ENCODE data around the gene PERM1. TPM values are rescaled to one million over a fixed set of nuclear protein-coding genes. Genes with fewer than 3 reads are reported as not detected.

Gene PERM1
- total RNA-seq, 2 donors from 2014 or later = not detected

GRCh38 chr1:942864-943533, 38.9 kb downstream of the PERM1 start:
- H3K36me3 Mint-ChIP-seq = no peaks in the 10 kb centered on the region
- DNase-seq (ENCODE audit: low spot score) (no peak), ATAC-seq (no peak)
- H3K27me3 Mint-ChIP-seq = peaks cover 0 to 6% of the 10 kb centered on the region in 2 donors
- peaks cover 0 to 2% of the 10 kb centered on the region in 2 donors for H3K4me1 Mint-ChIP-seq (ENCODE audit: low read depth in 2 of 2)
- H3K4me3 Mint-ChIP-seq = no peak overlapping the region
- no peak overlapping the region for H3K27ac Mint-ChIP-seq
- H3K9me3 Mint-ChIP-seq = no peaks in the 10 kb centered on the region

- Mint-ChIP-seq H3K27ac (no peak overlapping the region), H3K4me1 (ENCODE audit: low read depth in 2 of 2) (peaks cover 0 to 2% of the 10 kb centered on the region in 2 donors), H3K36me3 (no peaks in the 10 kb centered on the region), H3K27me3 (peaks cover 0 to 10% of the 10 kb centered on the region in 2 donors), H3K4me3 (no peak overlapping the region), H3K9me3 (no peaks in the 10 kb centered on the region)
- ATAC-seq = no peak
- no peak for DNase-seq (ENCODE audit: low spot score)
Measured at GRCh38 chr1:942411-942821, 39.5 kb downstream of the PERM1 start.

GRCh38 chr1:941588-942383, 40.1 kb downstream of the PERM1 start:
- peak; percentile 14 to 17 for ATAC-seq
- Mint-ChIP-seq H3K9me3 (no peaks in the 10 kb centered on the region), H3K4me1 (ENCODE audit: low read depth in 2 of 2) (peaks cover 0 to 2% of the 10 kb centered on the region in 2 donors), H3K27me3 (peaks cover 0 to 10% of the 10 kb centered on the region in 2 donors), H3K27ac (no peak overlapping the region), H3K4me3 (peak overlapping the region; percentile 52), H3K36me3 (no peaks in the 10 kb centered on the region)
- DNase-seq (ENCODE audit: low spot score) = no peak

GRCh38 chr1:941015-941587, 40.8 kb downstream of the PERM1 start:
- Mint-ChIP-seq H3K4me1 (ENCODE audit: low read depth in 2 of 2) (peaks cover 0 to 2% of the 10 kb centered on the region in 2 donors), H3K4me3 (peak overlapping the region; percentile 52), H3K9me3 (no peaks in the 10 kb centered on the region), H3K27me3 (peaks cover 0 to 10% of the 10 kb centered on the region in 2 donors), H3K36me3 (no peaks in the 10 kb centered on the region), H3K27ac (no peak overlapping the region)
- ATAC-seq = peak in 1 of 2 donors; percentile 1
- no peak for DNase-seq (ENCODE audit: low spot score)

- Mint-ChIP-seq H3K4me3 (peak overlapping the region; percentile 27), H3K4me1 (ENCODE audit: low read depth in 2 of 2) (peaks cover 0 to 2% of the 10 kb centered on the region in 2 donors), H3K27ac (no peak overlapping the region), H3K27me3 (peaks cover 0 to 10% of the 10 kb centered on the region in 2 donors), H3K36me3 (no peaks in the 10 kb centered on the region), H3K9me3 (no peaks in the 10 kb centered on the region)
- no peak for DNase-seq (ENCODE audit: low spot score)
- peak; percentile 2 to 11 for ATAC-seq
Measured at GRCh38 chr1:940107-941014, 41.5 kb downstream of the PERM1 start.

- DNase-seq (ENCODE audit: low spot score) (no peak), ATAC-seq (no peak)
- no peak overlapping the region for H3K4me3 Mint-ChIP-seq
- H3K27me3 Mint-ChIP-seq = peaks cover 7 to 14% of the 10 kb centered on the region in 2 donors
- H3K36me3 Mint-ChIP-seq = no peaks in the 10 kb centered on the region
- no peaks in the 10 kb centered on the region for H3K9me3 Mint-ChIP-seq
- peaks cover 0 to 2% of the 10 kb centered on the region in 2 donors for H3K4me1 Mint-ChIP-seq (ENCODE audit: low read depth in 2 of 2)
- no peak overlapping the region for H3K27ac Mint-ChIP-seq
Measured at GRCh38 chr1:939511-940106, 42.3 kb downstream of the PERM1 start.

GRCh38 chr1:938711-939489, 43.0 kb downstream of the PERM1 start:
- DNase-seq (ENCODE audit: low spot score) = no peak
- H3K36me3 Mint-ChIP-seq = no peaks in the 10 kb centered on the region
- H3K27me3 Mint-ChIP-seq = peaks cover 8 to 14% of the 10 kb centered on the region in 2 donors
- H3K4me1 Mint-ChIP-seq (ENCODE audit: low read depth in 2 of 2) = peaks cover 0 to 2% of the 10 kb centered on the region in 2 donors
- no peaks in the 10 kb centered on the region for H3K9me3 Mint-ChIP-seq
- H3K27ac Mint-ChIP-seq = no peak overlapping the region
- ATAC-seq = no peak
- H3K4me3 Mint-ChIP-seq = no peak overlapping the region

GRCh38 chr1:938088-938683, 43.7 kb downstream of the PERM1 start:
- no peak overlapping the region for H3K27ac Mint-ChIP-seq
- H3K27me3 Mint-ChIP-seq = peaks cover 8 to 14% of the 10 kb centered on the region in 2 donors

GRCh38 chr1:937521-937920, 44.4 kb downstream of the PERM1 start:
- DNase-seq (ENCODE audit: low spot score) (no peak), ATAC-seq (no peak)
- Mint-ChIP-seq H3K4me3 (no peak overlapping the region), H3K27me3 (peaks cover 8 to 14% of the 10 kb centered on the region in 2 donors), H3K27ac (no peak overlapping the region), H3K36me3 (no peaks in the 10 kb centered on the region), H3K9me3 (no peaks in the 10 kb centered on the region), H3K4me1 (ENCODE audit: low read depth in 2 of 2) (peaks cover 0 to 2% of the 10 kb centered on the region in 2 donors)

More at GRCh38 chr1:938088-938683, 43.7 kb downstream of the PERM1 start:
- ATAC-seq = peak in 1 of 2 donors; percentile 28
- H3K4me1 Mint-ChIP-seq (ENCODE audit: low read depth in 2 of 2) = peaks cover 0 to 2% of the 10 kb centered on the region in 2 donors
- H3K9me3 Mint-ChIP-seq = no peaks in the 10 kb centered on the region
- no peak for DNase-seq (ENCODE audit: low spot score)
- no peak overlapping the region for H3K4me3 Mint-ChIP-seq
- H3K36me3 Mint-ChIP-seq = no peaks in the 10 kb centered on the region

GRCh38 chr1:936348-937264, 45.3 kb downstream of the PERM1 start:
- Mint-ChIP-seq H3K9me3 (no peaks in the 10 kb centered on the region), H3K4me3 (no peak overlapping the region), H3K36me3 (no peaks in the 10 kb centered on the region), H3K27me3 (peaks cover 9 to 14% of the 10 kb centered on the region in 2 donors), H3K4me1 (ENCODE audit: low read depth in 2 of 2) (peaks cover under 1 to 2% of the 10 kb centered on the region in 2 donors), H3K27ac (no peak overlapping the region)
- no peak for ATAC-seq
- no peak for DNase-seq (ENCODE audit: low spot score)

GRCh38 chr1:935751-936231, 46.1 kb downstream of the PERM1 start:
- Mint-ChIP-seq H3K4me3 (no peak overlapping the region), H3K27ac (no peak overlapping the region), H3K27me3 (peaks cover 13 to 15% of the 10 kb centered on the region in 2 donors), H3K9me3 (no peaks in the 10 kb centered on the region), H3K4me1 (ENCODE audit: low read depth in 2 of 2) (peaks cover 4 to 7% of the 10 kb centered on the region in 2 donors), H3K36me3 (no peaks in the 10 kb centered on the region)
- DNase-seq (ENCODE audit: low spot score) (no peak), ATAC-seq (no peak)

Data from natural killer cell treated with Interleukin-12 subunit alpha and Interleukin-12 subunit beta and Interleukin-15 and Interleukin-18, amount 100 ng/mL, for 72 hours (primary cell).